Measurements from ENCODE around the gene GABRG3.
"Not testable (repeated sequence)": the region's sequence is repeated elsewhere in the genome, so short reads cannot be mapped to it uniquely, and the experiment has no call there.

The GABRG3 gene

DNA sequence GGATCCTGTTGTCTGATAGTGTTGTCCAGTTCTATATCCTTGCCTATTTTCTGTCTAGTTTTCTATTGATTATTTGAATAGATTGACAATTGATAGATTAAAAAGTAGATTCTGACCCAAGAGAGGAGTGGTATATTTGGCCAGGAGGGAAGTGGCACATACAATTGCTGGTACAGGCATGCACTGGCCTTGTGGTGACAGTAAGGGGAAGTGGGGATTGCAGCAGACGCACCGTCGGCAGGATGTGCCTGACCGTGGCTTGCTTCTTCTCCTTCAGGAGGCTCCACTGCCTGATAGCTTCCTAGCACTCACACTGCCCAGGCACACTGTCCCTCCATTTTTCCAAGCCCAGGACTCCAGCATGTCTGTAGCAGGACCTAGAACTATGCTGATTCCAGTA, 10.5 kb downstream of the GABRG3 start:
- in situ Hi-C loops (cut with MboI; ENCODE audit: low pct_unique_long_range_greater_than_20kb, low sequenced_read_pairs), result no loop called here
- peak; percentile 4 for DNase-seq

DNA sequence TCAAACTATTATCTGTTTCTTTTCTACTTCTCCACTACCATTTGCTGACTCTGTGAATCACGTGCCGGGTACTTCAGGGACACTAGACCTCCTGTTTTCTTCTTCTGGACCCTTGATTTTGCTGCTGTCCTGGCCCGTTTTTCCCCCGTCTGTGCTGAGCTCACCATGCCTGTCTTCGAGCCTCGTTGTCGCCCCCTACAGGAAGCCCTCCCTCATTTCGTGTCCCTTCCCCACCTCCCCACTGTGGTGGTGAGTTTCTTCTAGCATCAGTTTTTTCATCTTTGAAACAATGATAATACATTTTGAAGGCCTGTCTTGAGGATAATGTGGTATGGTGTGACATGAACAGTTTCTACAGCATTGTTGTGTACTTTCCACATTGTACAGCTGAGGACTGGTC, 12.8 kb downstream of the GABRG3 start:
- DNase-seq, result peak; percentile 9
- in situ Hi-C loops (cut with MboI; ENCODE audit: low pct_unique_long_range_greater_than_20kb, low sequenced_read_pairs), result no loop called here

DNA sequence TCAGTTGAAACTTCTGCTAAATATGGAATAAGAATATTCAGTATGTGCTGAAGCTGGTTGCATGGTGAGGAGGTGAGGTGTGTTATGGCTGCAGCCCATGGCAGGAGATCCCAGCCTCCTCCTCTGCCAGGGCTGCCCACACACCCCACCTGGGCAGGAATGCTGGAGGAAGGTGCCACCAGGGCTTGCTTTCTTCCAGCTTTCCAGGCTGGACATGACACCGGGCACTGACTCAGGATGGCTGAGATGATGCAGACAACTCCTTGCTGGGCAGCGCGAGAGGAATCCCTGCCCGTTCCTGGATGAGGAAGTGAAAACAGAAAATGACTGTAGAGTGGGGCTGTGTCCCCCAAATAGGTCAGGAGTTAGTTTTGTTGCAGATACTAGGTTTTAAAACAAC, 14.1 kb downstream of the GABRG3 start:
- DNase-seq, result no peak
- in situ Hi-C loops (cut with MboI; ENCODE audit: low pct_unique_long_range_greater_than_20kb, low sequenced_read_pairs), result no loop called here

DNA sequence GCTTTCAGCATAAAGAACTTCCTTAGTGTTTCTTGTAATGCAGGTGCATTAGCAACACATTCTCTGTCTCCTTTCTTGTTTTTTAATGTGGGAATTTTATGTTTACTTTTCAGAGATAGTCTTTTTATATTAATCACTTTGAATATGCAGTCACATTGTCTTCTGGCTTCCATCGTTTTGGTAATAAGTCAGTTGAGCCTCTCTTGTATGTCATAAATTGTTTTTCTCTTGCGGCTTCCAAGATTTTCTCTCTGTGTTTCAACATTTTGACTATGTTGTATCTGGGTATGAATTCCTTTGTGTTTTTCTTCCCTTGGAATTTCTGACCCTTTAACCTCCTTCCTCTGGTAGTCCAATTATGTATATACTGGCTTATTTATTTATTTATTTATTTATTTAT, 25.3 kb downstream of the GABRG3 start:
- DNase-seq, result no peak
- in situ Hi-C loops (cut with MboI; ENCODE audit: low pct_unique_long_range_greater_than_20kb, low sequenced_read_pairs), result no loop called here

DNA sequence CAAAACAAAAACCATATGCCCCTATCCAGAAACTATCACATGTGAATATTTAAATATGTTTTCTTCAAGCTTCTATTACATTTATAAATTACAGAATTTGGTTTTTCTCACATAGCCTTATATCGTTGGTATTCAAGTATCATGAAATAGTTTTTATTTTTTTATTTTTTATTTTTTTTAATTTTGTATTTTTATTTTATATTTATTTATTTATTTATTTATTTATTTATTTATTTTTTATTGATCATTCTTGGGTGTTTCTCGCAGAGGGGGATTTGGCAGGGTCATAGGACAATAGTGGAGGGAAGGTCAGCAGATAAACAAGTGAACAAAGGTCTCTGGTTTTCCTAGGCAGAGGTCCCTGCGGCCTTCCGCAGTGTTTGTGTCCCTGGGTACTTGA, 32.0 kb downstream of the GABRG3 start:
- DNase-seq; in situ Hi-C loops (cut with MboI; ENCODE audit: low pct_unique_long_range_greater_than_20kb, low sequenced_read_pairs): not testable (repeated sequence)

DNA sequence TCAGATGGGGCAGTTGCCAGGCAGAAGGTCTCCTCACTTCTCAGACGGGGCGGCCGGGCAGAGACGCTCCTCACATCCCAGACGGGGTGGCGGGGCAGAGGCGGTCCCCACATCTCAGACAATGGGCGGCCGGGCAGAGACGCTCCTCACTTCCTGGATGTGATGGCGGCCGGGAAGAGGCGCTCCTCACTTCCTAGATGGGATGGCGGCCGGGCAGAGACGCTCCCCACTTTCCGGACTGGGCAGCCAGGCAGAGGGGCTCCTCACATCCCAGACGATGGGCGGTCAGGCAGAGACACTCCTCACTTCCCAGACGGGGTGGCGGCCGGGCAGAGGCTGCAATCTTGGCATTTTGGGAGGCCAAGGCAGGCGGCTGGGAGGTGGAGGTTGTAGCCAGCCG, 33.2 kb downstream of the GABRG3 start:
- in situ Hi-C loops (cut with MboI; ENCODE audit: low pct_unique_long_range_greater_than_20kb, low sequenced_read_pairs); DNase-seq: not testable (repeated sequence)

DNA sequence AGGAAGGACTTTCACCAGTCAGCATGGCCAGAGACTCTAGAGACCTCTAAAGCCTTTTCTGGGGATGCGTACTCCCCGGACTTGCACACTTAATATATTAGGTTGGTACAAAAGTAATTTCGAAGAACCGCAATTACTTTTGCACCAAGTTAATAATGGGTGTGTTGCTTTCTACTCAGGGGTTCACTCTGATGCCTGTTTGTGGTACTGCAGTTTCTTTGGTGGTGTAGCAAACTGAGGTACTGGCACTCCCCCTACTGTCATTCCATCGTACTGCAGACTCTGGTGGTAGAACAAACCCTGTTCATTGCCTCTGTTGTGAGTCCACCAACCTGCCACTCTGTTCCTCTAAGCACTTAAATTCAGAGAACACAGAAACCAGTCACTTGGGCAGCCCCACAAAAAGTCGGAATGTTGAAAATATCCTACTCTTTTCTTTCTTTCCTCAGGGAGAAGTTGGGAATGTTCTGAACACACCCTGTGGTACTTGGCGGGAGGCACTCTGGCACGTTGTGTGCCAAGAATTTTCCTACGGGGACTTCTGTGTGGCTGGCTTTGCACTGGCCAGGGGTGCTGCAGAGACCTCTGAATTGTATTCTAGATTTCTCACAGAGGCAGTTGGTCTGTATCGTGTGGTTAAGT, 46.3 kb downstream of the GABRG3 start:
- in situ Hi-C loops (cut with MboI; ENCODE audit: low pct_unique_long_range_greater_than_20kb, low sequenced_read_pairs), result loop anchor here (10.0 kb wide), 1 partner anchor 122 kb away; no protein-coding TSS in a partner anchor
- DNase-seq, result peak; percentile 77

DNA sequence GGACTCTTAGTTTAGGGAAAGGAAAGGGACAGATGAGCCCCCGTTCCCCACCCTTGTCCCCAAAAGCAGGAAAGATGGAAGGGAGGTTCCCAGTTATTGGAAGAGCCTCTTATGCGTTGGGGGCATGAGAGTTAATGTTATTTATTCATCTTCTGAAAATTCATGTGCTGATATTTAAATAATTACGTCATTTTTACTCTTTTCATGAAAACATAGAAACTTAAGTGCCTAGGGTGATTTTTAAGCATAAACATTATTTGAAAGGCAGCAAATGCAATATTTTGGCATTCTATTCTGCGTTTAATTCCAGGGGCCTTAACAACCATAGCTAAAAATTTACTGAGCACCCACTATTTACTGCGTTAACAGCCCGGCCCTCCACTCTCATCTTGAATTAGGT, 48.7 kb downstream of the GABRG3 start:
- in situ Hi-C loops (cut with MboI; ENCODE audit: low pct_unique_long_range_greater_than_20kb, low sequenced_read_pairs), result loop anchor here (10.0 kb wide), 1 partner anchor 125 kb away; no protein-coding TSS in a partner anchor
- no peak for DNase-seq

DNA sequence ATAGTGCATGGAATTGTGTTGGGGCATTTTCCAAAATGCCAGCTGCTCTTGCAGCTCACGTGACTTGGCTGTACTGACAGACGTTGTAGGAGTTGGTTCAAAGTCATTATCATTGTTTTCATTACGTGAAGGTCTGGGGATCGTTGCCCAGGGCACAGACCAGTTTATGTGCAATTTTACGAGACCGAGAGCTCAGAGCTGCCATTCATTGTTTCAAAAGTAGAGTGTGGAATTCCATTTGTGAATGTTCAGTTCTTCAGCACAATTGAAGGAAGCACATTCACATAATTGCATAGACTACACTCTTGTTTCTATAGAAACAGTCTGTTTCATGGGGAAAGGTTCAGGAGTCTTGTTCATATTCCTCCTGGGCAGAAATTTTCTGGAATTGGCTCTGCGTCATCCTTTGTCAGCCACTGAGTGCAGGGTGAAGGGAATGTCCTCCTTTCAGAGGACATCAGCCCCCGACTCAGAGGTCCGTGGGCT, 54.5 kb downstream of the GABRG3 start:
- DNase-seq, result no peak

DNA sequence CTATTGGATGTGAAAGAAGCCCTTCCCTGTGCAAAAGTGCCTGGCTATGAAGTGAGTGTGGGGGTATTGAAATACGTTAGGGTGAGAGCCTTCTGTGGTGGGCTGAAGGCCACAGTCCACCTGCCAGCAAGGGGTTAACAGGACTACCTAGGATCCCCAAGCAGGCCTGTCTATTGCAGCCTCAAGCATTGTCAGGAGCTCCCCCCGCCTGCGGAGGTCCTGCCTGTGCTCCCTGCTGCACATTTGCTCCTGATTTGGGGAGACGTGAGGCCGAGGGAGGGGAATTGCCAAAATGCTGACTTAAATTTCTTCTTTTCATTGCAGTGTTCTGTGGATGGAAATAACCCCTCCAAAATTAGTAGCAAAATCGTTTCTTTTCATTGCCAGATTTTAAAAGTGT, 56.2 kb downstream of the GABRG3 start:
- in situ Hi-C loops (cut with MboI; ENCODE audit: low pct_unique_long_range_greater_than_20kb, low sequenced_read_pairs), result no loop called here
- no peak for DNase-seq

More for the DNA sequence above, 54.5 kb downstream of the GABRG3 start:
- in situ Hi-C loops (cut with MboI; ENCODE audit: low pct_unique_long_range_greater_than_20kb, low sequenced_read_pairs), result no loop called here

DNA sequence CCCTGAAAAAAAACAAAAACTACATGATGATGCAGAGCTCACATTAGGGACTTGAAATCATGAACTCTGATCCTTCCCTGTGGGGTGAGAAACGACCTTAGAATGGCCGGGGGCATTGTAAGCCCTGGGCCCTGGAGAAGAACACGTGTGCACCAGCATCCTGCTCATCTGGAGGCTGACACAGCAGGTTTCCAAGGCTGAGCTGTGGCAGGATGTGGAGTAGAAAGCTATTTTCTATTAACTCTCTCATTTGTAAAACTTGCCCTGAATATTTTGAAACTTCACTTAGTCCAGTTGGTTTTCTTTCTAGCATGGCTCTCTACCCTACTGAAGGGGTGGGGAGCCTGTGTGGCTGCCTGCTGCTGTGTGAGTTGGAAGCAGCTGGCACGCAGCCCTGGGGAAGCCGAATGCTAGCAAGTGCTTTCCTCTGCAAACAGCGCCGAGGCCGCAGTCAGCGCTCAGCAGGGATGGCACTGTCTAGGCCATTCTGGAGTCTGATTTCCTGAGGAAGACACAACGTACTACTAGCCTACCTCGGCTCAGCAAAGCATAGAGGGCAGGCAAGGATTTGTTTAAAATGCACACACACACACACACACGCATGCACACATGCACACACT, 58.0 kb downstream of the GABRG3 start:
- DNase-seq, result no peak
- in situ Hi-C loops (cut with MboI; ENCODE audit: low pct_unique_long_range_greater_than_20kb, low sequenced_read_pairs), result no loop called here

DNA sequence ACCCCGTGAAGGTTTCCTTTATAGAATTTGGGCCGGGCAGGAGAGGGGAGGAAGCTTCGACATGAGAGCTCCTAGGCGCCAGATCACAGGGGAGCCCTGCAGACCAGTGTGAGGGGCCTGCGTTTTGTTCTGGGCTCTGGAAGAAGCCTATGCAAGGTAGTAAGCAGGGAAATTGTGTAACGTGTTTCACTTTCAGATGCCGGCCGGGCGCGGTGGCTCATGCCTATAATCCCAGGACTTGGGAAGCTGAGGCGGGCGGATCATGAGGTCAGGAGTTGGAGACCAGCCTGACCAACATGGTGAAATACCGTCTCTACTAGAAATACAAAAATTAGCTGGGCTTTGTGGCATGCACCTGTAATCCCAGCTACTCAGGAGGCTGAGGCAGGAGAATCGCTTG, 65.2 kb downstream of the GABRG3 start:
- DNase-seq, result no peak
- in situ Hi-C loops (cut with MboI; ENCODE audit: low pct_unique_long_range_greater_than_20kb, low sequenced_read_pairs), result no loop called here

DNA sequence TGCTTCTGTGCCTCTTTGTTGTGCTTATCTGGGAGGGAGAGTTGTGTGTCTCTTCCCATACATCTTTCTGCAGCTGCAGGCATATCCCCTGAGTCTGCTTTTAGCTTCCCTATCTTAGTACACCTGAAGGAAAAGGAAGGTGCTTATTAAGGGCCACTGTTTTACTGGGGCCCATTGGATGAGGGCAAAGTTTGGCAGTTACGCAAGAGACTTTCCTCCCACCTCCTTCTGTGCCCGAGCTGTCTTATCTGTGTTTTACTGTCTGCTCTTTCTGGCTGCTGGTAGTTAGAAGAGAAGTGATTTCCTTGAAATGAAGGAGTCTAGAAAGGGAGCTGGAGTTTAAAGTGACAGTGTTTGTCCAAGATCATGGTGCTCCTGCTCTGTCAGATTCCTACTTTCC, 66.5 kb downstream of the GABRG3 start:
- in situ Hi-C loops (cut with MboI; ENCODE audit: low pct_unique_long_range_greater_than_20kb, low sequenced_read_pairs), result no loop called here
- DNase-seq, result no peak

DNA sequence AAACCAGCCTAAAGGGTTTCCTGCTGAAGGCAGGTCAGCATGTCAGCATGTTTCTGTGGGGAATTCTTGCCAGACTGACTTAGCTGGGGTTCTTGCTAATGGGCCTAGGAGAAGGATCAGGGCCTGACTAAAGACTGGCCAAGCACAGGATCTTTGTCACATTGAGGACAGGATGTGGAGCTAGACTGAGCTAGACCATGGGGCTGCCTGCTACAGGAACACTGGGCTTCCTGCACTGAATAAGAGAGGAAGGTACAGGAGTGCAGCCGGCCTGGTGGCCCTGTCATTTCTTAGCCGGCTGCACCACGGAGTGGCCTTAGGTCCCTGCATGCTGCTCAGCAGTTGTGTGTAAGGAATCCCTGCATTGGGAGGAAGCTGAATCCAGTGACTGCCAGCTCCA, 68.2 kb downstream of the GABRG3 start:
- DNase-seq, result no peak
- in situ Hi-C loops (cut with MboI; ENCODE audit: low pct_unique_long_range_greater_than_20kb, low sequenced_read_pairs), result no loop called here

DNA sequence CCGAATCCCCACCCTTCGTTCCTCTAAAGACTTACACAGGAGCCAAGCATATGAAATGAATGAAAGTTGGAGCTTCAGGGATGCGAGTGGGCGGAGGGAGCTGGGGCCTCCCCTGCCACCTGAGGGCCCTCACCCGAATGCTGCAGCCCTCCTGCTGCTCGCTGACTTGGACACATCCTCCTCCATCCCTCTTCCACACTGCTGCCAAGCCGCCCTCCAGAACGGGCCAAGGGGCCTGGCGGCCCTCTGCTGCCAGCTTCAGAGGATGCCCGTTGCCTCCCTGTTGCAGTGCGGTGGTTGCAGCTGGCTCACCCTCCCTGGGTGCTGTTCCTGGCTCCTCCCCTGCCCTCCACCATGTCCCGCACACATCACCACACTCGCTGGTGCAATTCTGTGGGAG, 71.2 kb downstream of the GABRG3 start:
- in situ Hi-C loops (cut with MboI; ENCODE audit: low pct_unique_long_range_greater_than_20kb, low sequenced_read_pairs), result no loop called here
- no peak for DNase-seq

DNA sequence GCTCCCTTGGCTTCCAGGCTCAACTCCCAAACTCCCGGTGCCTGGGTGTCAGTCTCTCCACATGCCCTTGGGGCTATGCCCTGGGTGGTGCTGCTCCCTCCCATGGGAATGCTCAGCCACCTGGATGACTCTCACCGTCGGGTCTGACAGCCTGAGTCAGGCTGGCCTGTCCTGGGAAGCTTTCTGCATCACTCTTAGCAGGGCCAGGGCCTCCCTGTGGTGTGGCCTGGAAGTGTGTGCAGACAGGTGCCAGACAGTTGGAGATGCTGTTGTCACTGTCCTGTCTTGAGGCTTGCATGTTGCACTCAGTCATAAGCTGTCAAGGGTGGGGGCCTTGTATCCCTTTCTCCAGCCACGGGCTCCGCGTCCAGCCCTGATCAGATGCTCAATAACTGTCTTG, 71.7 kb downstream of the GABRG3 start:
- in situ Hi-C loops (cut with MboI; ENCODE audit: low pct_unique_long_range_greater_than_20kb, low sequenced_read_pairs), result no loop called here
- DNase-seq, result no peak

DNA sequence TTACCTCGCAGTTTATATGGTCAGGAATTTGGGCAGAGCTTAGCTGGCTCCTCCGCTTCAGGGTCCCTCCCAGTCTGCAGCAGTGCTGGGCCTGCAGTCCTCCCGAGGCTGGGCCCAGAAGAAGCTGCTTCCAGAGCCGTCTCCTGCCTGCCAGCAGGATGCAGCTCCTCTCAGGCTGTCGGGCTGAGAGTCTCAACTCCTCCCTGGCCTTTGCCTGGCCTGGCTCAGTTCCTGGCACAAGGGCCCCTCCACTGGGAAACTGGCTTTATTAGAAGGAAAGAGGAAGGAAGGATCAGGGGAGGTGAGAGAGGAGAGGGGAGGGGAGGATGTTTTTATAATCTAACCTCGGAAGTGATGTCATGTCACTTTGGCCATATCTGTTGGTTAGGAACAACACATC, 72.8 kb downstream of the GABRG3 start:
- in situ Hi-C loops (cut with MboI; ENCODE audit: low pct_unique_long_range_greater_than_20kb, low sequenced_read_pairs), result no loop called here
- peak; percentile 20 for DNase-seq

DNA sequence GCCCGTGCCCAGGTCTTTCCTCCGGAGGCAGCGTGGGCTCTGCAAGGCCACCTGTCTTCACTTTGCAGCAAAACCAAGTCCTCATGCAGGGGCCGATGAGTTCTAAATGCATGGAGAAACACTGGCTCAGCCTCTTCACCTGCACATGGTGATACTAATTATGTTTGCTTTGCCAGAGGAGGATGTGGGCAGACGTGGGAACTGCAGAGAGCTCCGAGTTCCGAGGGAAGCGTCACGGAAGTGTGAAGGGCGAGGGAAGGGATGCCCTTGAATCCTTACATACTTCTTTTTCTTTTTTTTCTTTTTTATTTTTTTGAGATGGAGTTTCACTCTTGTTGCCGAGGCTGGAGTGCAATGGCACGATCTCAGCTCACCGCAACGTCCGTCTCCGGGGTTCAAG, 74.8 kb downstream of the GABRG3 start:
- in situ Hi-C loops (cut with MboI; ENCODE audit: low pct_unique_long_range_greater_than_20kb, low sequenced_read_pairs), result no loop called here
- no peak for DNase-seq

DNA sequence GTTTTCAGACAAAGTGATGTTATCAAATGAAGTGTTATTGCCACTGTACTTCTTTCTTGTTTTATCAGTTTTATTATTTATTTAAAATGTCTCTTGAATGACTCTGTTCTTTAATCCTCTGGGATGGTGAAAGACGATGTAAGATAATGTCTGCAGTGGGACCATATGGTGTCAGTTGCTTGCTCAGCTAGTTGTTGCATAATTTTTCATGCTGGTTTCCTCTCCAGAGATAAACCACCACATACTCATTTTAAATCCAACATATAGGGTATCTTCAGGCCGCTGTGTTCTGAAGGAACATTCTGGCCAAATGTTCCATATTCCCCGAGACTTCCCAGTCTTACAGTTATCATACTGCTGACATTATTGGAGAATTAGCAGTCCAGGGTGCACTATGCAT, 75.9 kb downstream of the GABRG3 start:
- no peak for DNase-seq
- in situ Hi-C loops (cut with MboI; ENCODE audit: low pct_unique_long_range_greater_than_20kb, low sequenced_read_pairs), result no loop called here

DNA sequence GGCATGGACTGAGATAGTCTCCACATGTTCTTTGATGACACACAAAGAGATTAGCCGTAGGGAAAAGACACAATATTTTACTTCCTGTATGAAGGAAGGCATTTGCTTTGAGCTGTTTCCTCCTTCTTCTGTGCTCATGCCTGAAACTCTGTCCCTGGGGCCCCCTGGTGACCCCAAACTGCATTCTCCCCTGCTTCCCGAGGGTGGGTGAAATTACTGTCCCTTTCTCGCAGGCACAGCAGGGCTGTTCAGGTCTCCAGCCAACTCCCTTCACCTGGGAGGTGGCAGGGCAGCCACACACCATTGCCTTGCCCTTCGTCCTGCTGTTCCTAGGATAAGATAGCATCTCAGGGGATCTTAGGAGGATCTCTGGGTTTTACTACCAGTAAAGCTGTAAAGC, 79.2 kb downstream of the GABRG3 start:
- DNase-seq, result no peak
- in situ Hi-C loops (cut with MboI; ENCODE audit: low pct_unique_long_range_greater_than_20kb, low sequenced_read_pairs), result no loop called here

DNA sequence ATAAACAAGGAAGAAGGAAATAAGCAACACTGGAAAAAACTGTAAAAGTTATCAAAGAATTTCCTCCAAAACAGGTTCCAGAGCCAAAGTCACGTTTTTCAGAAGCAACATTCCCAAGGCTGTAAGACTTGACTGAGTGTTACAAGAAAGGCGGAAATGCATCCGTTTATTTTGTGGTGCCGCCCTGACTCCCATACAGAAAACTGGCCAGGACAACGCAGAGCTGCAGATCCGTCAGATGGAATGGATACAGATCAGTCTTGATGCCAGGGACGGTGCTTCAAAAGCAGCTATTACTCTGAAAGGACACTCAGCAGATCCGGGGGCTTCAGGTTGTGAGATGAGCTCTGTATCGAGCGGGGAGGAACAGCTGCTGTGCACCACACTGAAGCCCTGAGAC, 83.4 kb downstream of the GABRG3 start:
- DNase-seq, result no peak
- in situ Hi-C loops (cut with MboI; ENCODE audit: low pct_unique_long_range_greater_than_20kb, low sequenced_read_pairs), result no loop called here

Data from KBM-7 (cell line).